Measurements from ENCODE around the gene RTN3.

Gene RTN3

DNA sequence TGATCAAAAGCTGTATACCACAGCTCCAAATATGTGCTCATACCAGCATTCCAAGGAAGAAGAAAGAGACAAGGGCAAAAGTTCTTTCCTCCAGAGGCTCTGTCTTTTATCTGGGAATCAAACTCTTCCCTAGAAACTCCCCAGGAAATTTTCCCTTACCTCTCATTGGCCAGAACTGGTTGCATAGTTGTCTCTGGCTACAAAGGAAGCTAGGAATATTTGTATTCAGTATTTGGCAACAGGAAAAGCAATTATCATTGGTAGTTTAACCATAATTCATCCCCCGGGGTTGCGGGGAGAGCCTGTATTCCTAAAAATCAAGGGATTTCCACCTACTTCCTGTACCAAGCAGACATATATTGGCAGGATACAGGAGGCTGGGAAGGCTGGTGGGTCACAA is 97.7 kb downstream of the RTN3 start:
- TF ChIP-seq CTCF (IDR thresholded peaks at IDR 0.05; ENCODE audit: borderline replicate concordance, extremely low read depth, low read length, poor library complexity, severe bottlenecking), result no peak
- no peak for TF ChIP-seq EZH2 (IDR thresholded peaks at IDR 0.05; ENCODE audit: borderline replicate concordance, low read depth, low read length, severe bottlenecking)
- no peak overlapping the region for H3K9ac ChIP-seq (ENCODE audit: low read depth, low read length)
- H3K4me1 ChIP-seq (ENCODE audit: insufficient read depth, low read length), result peaks cover 1% of the 10 kb centered on the region; the same call in 1 of the 2 replicates
- no peaks in the 10 kb centered on the region for H4K20me1 ChIP-seq (ENCODE audit: insufficient read depth, low read length)
- ATAC-seq (ENCODE audit: insufficient read depth, low read depth) (no peak), DNase-seq (no peak)
- H3K27me3 ChIP-seq (ENCODE audit: insufficient read depth, low read length, poor library complexity), result no peaks in the 10 kb centered on the region
- no peak overlapping the region for H3K4me2 ChIP-seq (ENCODE audit: insufficient read depth, low read length)
- H2AFZ ChIP-seq (ENCODE audit: low read depth, low read length), result no peak overlapping the region
- H3K79me2 ChIP-seq (ENCODE audit: insufficient read depth, low read length), result no peaks in the 10 kb centered on the region
- no peaks in the 10 kb centered on the region for H3K9me3 ChIP-seq (ENCODE audit: insufficient read depth, low read length, severe bottlenecking)
- no peak overlapping the region for H3K4me3 ChIP-seq (ENCODE audit: low read depth in 1 of 2, low read length in 2 of 2)
- H3K36me3 ChIP-seq (ENCODE audit: insufficient read depth, low read length), result no peaks in the 10 kb centered on the region
- no peak overlapping the region for H3K27ac ChIP-seq (ENCODE audit: low read length)

- Histone ChIP-seq H3K79me2 (ENCODE audit: insufficient read depth, low read length) (no peaks in the 10 kb centered on the region), H2AFZ (ENCODE audit: low read depth, low read length) (no peak overlapping the region), H3K4me2 (ENCODE audit: insufficient read depth, low read length) (no peak overlapping the region), H3K4me1 (ENCODE audit: insufficient read depth, low read length) (peaks cover 4% of the 10 kb centered on the region; the same call in 1 of the 2 replicates), H3K27ac (ENCODE audit: low read length) (no peak overlapping the region), H4K20me1 (ENCODE audit: insufficient read depth, low read length) (no peaks in the 10 kb centered on the region), H3K9ac (ENCODE audit: low read depth, low read length) (no peak overlapping the region), H3K9me3 (ENCODE audit: insufficient read depth, low read length, severe bottlenecking) (no peaks in the 10 kb centered on the region), H3K36me3 (ENCODE audit: insufficient read depth, low read length) (no peaks in the 10 kb centered on the region), H3K4me3 (ENCODE audit: low read depth in 1 of 2, low read length in 2 of 2) (no peak overlapping the region), H3K27me3 (ENCODE audit: insufficient read depth, low read length, poor library complexity) (peaks cover 3% of the 10 kb centered on the region)
- no peak for ATAC-seq (ENCODE audit: insufficient read depth, low read depth)
- DNase-seq, result no peak
- TF ChIP-seq CTCF (IDR thresholded peaks at IDR 0.05; ENCODE audit: borderline replicate concordance, extremely low read depth, low read length, poor library complexity, severe bottlenecking), result no peak
- no peak for TF ChIP-seq EZH2 (IDR thresholded peaks at IDR 0.05; ENCODE audit: borderline replicate concordance, low read depth, low read length, severe bottlenecking)
Measured at GRCh38 chr11:63782749-63783148, 101.4 kb downstream of the RTN3 start.

DNA sequence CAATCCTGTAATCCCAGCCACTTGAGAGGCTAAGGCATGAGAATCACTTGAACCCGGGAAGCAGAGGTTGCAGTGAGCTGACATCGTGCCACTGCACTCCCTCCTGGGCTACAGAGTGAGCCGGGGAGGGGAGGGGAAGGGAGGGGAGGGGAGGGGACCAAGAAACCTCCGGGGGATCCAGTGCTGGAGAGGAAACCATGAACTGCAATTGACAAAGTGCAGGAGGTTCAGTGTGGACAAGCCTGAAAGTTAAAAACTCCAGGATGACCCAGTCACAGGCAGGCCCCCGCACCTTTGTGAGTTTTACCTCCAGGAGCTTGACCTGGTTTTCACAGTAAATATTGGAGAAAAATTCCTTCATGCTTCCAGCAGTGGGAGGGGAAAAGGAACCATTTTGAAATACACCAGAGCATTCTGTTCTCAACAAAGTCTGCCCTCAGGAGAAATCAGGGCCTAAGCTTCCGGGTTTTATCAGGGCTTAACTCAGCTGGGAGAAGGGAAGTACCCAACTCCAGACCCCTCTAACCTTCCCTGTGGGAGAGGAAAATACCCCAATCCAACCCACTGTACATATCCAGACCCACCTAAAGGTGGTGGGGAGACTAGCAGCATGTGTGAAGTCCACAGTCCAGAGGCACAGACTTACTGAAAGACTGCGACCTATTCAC is 102.8 kb downstream of the RTN3 start:
- Histone ChIP-seq H2AFZ (ENCODE audit: low read depth, low read length) (0 out of 2 replicates have a peak overlapping the region, but pooled peaks have one; percentile 17), H3K9me3 (ENCODE audit: insufficient read depth, low read length, severe bottlenecking) (no peaks in the 10 kb centered on the region), H3K79me2 (ENCODE audit: insufficient read depth, low read length) (no peaks in the 10 kb centered on the region), H3K27me3 (ENCODE audit: insufficient read depth, low read length, poor library complexity) (peaks cover 3% of the 10 kb centered on the region), H3K4me3 (ENCODE audit: low read depth in 1 of 2, low read length in 2 of 2) (no peak overlapping the region), H3K36me3 (ENCODE audit: insufficient read depth, low read length) (no peaks in the 10 kb centered on the region), H3K27ac (ENCODE audit: low read length) (no peak overlapping the region), H3K4me2 (ENCODE audit: insufficient read depth, low read length) (no peak overlapping the region), H3K9ac (ENCODE audit: low read depth, low read length) (no peak overlapping the region), H4K20me1 (ENCODE audit: insufficient read depth, low read length) (no peaks in the 10 kb centered on the region), H3K4me1 (ENCODE audit: insufficient read depth, low read length) (peaks cover 4% of the 10 kb centered on the region; the same call in 1 of the 2 replicates)
- no peak for TF ChIP-seq EZH2 (IDR thresholded peaks at IDR 0.05; ENCODE audit: borderline replicate concordance, low read depth, low read length, severe bottlenecking)
- TF ChIP-seq CTCF (IDR thresholded peaks at IDR 0.05; ENCODE audit: borderline replicate concordance, extremely low read depth, low read length, poor library complexity, severe bottlenecking), result no peak
- peak; percentile 30 for DNase-seq
- peak; percentile 70 for ATAC-seq (ENCODE audit: insufficient read depth, low read depth)
